SK-N-SH (cell line): ENCODE measurements around the gene PLEKHG5. TPM values are rescaled to one million over a fixed set of nuclear protein-coding genes. Genes with fewer than 3 reads are reported as not detected.

Source experiments
- CTCF ChIA-PET: fragments of 300-600, 350-600 bp; formaldehyde crosslinking; extraction: SDS; loops from one replicate; lab custom pipeline; 2021; lab: Yijun Ruan, JAX
- POLR2A ChIA-PET: fragments of 350-600 bp; sonication (Branson Sonifier 250); formaldehyde crosslinking; extraction: SDS; loops from one replicate; lab custom pipeline; 2020; ENCODE audit warnings: antibody characterized with exemption, inconsistent platforms; lab: Yijun Ruan, JAX
- DNase-seq: peaks from one replicate; pipeline ENCODE4 v3.0.0; 2012
- H2AFZ ChIP-seq: fragments of 200-600 bp; sonication (generic); 2 replicates; pipeline ENCODE4 v1.8.1; 2016; ENCODE audit warnings: antibody characterized with exemption, mild to moderate bottlenecking, low read depth
- H3F3A ChIP-seq: fragments of 200-600 bp; sonication (generic); replicated peaks from 2 replicates; pipeline ENCODE3; 2016; ENCODE audit warnings: antibody characterized with exemption, mild to moderate bottlenecking; ENCODE audit not compliant: insufficient read depth
- H3K27ac ChIP-seq, 2 experiments: fragments of 200-500 bp in 1 of 2; fragments of 200-600 bp in 1 of 2; sonication (Bioruptor generic) in 1 of 2; sonication (generic), shearing (Covaris generic) in 1 of 2; 2 replicates each; pipeline versions ENCODE4 v1.5.1 to v1.6.1; 2014 to 2016; ENCODE audit warnings: low read depth in 2 of 2, inconsistent platforms in 1 of 2, low read length in 1 of 2, mild to moderate bottlenecking in 1 of 2, mixed read lengths in 1 of 2
- H3K27me3 ChIP-seq: fragments of 200-600 bp; sonication (generic), shearing (Covaris generic); 2 replicates; pipeline ENCODE4 v1.6.1; 2016; ENCODE audit warnings: mixed run types; ENCODE audit not compliant: insufficient read depth
- H3K36me3 ChIP-seq, 2 experiments: fragments of 200-500 bp in 1 of 2; fragments of 200-600 bp in 1 of 2; sonication (Bioruptor generic) in 1 of 2; sonication (generic) in 1 of 2; replicated peaks in 1 of 2; 2 replicates each; pipeline versions ENCODE3 to v1.5.1; 2014 to 2016; ENCODE audit warnings: low read length in 1 of 2, mild to moderate bottlenecking in 1 of 2; ENCODE audit not compliant: insufficient read depth in 2 of 2, control insufficient read depth in 1 of 2
- H3K4me1 ChIP-seq, 2 experiments: fragments of 200-500 bp in 1 of 2; fragments of 200-600 bp in 1 of 2; sonication (Bioruptor generic) in 1 of 2; sonication (generic), shearing (Covaris generic) in 1 of 2; 2 replicates each; pipeline versions ENCODE4 v1.5.1 to v1.6.1; 2014 to 2016; ENCODE audit warnings: low read depth in 1 of 2, low read length in 1 of 2, mixed run types in 1 of 2; ENCODE audit not compliant: insufficient read depth in 2 of 2, control insufficient read depth in 1 of 2
- H3K4me2 ChIP-seq: fragments of 200-600 bp; sonication (generic), shearing (Covaris generic); 2 replicates; pipeline ENCODE4 v1.6.1; 2017; ENCODE audit warnings: mixed run types
- H3K4me3 ChIP-seq, 2 experiments: fragments of 200-500 bp in 1 of 2; fragments of 200-600 bp in 1 of 2; sonication (Bioruptor generic) in 1 of 2; sonication (generic), shearing (Covaris generic) in 1 of 2; 2 replicates each; pipeline versions ENCODE4 v1.5.1 to v1.8.1; 2014 to 2016; ENCODE audit warnings: low read depth in 2 of 2, inconsistent platforms in 1 of 2, low read length in 1 of 2, mild to moderate bottlenecking in 1 of 2, mixed read lengths in 1 of 2, moderate library complexity in 1 of 2
- H3K79me2 ChIP-seq: fragments of 200-600 bp; sonication (generic); 2 replicates; pipeline ENCODE4 v1.8.1; 2017; ENCODE audit warnings: mild to moderate bottlenecking; ENCODE audit not compliant: insufficient read depth
- H3K9ac ChIP-seq: fragments of 200-600 bp; sonication (generic); 2 replicates; pipeline ENCODE4 v1.6.1; 2017; ENCODE audit warnings: mixed run types
- H3K9me2 ChIP-seq: fragments of 200-600 bp; sonication (generic); 2 replicates; pipeline ENCODE4 v1.6.1; 2017; ENCODE audit warnings: mixed run types
- H3K9me3 ChIP-seq: fragments of 200-600 bp; sonication (generic); 2 replicates; pipeline ENCODE4 v1.6.1; 2017; ENCODE audit warnings: mixed run types, mild to moderate bottlenecking, moderate library complexity
- H4K20me1 ChIP-seq: fragments of 200-600 bp; sonication (generic); 2 replicates; pipeline ENCODE4 v1.6.1; 2017; ENCODE audit warnings: mild to moderate bottlenecking, mixed run types; ENCODE audit not compliant: insufficient read depth
- CHD2 ChIP-seq: fragments of 150-350 bp; IDR thresholded peaks from 2 replicates; pipeline ENCODE4 v1.6.1; 2018; ENCODE audit warnings: low read length; ENCODE audit not compliant: partially characterized antibody
- EP300 ChIP-seq, 2 experiments: IDR thresholded peaks; 2 replicates each; pipeline versions ENCODE4 v1.4.0 to v1.6.1; 2012; ENCODE audit warnings: borderline replicate concordance in 1 of 2, low read depth in 1 of 2, low read length in 1 of 2
- MXI1 ChIP-seq: IDR thresholded peaks from 2 replicates; pipeline ENCODE4 v1.6.1; 2012; ENCODE audit warnings: mild to moderate bottlenecking, low read depth, low read length, improper control_type of control experiment
- NRF1 ChIP-seq: IDR thresholded peaks from 2 replicates; pipeline ENCODE4 v1.6.1; 2012; ENCODE audit warnings: low read depth, mild to moderate bottlenecking, low read length
- POLR2AphosphoS5 ChIP-seq: IDR thresholded peaks from 2 replicates; pipeline ENCODE4 v1.6.1; 2012; ENCODE audit warnings: low read depth, low read length
- WGBS: methylation state at CpG from one replicate; pipeline ENCODE4 v1.1.6; 2017; ENCODE audit warnings: low lambda C conversion rate; 5-methylcytosine and 5-hydroxymethylcytosine counted together
- polyA plus RNA-seq, 3 experiments: library from polyadenylated mRNA; depleted of rRNA; stranded (reverse); fragments of >200 nt; gene quantifications; 2 replicates each; pipeline ENCODE4 v1.2.3, GENCODE V29; 2012
- TF ChIP-seq, protein P1 (sequence below): fragments of 150-350 bp; IDR thresholded peaks from 2 replicates; pipeline ENCODE4 v1.6.1; 2017; ENCODE audit warnings: antibody characterized with exemption, low read length, low read depth, borderline replicate concordance
- TF ChIP-seq, protein P2 (sequence below): IDR thresholded peaks from 2 replicates; pipeline ENCODE4; 2012

The PLEKHG5 gene
- polyA plus RNA-seq, 1 of the 3 experiments (the other 2 are of a cell fraction): 14.9 TPM

DNA sequence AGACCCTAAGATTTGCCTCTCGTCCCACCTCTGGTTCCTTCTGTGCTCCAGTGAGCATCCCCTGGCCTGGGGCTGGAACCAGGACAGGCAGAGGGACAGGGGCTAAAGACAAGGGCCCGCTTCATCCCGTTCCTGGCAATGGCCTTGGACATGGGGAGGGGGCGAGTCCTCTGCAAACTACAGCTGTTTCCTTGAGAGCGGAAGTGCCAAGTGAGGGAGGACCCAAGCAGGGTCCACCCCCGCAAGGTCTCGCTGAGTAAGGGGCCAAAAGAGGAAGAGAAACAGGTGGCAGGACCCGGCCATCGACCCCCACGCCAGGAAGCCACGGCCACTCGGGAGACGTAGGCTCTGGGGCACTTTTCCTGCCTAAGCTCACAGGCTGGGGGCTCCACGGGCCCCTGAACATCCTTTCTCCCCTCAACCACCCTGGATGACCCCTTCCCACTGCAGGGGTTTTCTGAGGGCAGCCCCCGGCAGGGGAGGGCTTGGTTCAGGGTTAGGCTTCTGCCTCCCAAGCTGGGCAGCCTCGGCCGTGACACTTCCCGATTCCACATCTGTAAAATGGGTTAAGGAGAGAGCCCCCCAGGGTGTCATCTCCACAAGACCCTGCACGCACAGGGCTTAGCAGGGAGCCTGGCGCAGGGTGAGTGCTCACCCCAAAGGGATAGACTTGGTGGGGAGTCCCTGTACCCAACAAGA is 17.9 kb upstream of the PLEKHG5 start:
- no peaks in the 10 kb centered on the region for H3K79me2 ChIP-seq
- no peak overlapping the region for H3K4me3 ChIP-seq
- H3K27me3 ChIP-seq: no peaks in the 10 kb centered on the region
- H2AFZ ChIP-seq: no peak overlapping the region
- peak; percentile 23 for DNase-seq
- CTCF ChIA-PET: interaction anchor here (0.5 to 17.4 kb wide), 5 partner anchors 14 to 72 kb away, joined by 3 to 211 read pairs (median 3); partner anchors contain the start of gene PLEKHG5
- H3K4me1 ChIP-seq: peaks cover 0 to 92% of the 10 kb centered on the region in 2 experiments; a peak in 2 of 4 replicates
- no peak overlapping the region for H3K4me2 ChIP-seq
- no peaks in the 10 kb centered on the region for H3K36me3 ChIP-seq
- H3K9me3 ChIP-seq: no peaks in the 10 kb centered on the region
- H3K9ac ChIP-seq: no peak overlapping the region
- H3K9me2 ChIP-seq: no peaks in the 10 kb centered on the region
- 74% methylated on average over 4 of the region's 20 CpGs for WGBS
- POLR2A ChIA-PET: interaction anchor here (1.0 to 1.2 kb wide), 3 partner anchors 8 to 10 kb away, joined by 3 to 5 read pairs (median 4); no protein-coding TSS in a partner anchor
- TF ChIP-seq POLR2AphosphoS5 (no peak), MXI1 (no peak)
- TF ChIP-seq, protein P1, sequence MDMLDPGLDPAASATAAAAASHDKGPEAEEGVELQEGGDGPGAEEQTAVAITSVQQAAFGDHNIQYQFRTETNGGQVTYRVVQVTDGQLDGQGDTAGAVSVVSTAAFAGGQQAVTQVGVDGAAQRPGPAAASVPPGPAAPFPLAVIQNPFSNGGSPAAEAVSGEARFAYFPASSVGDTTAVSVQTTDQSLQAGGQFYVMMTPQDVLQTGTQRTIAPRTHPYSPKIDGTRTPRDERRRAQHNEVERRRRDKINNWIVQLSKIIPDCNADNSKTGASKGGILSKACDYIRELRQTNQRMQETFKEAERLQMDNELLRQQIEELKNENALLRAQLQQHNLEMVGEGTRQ: no peak
- peak overlapping the region in 1 of 2 experiments; percentile 93; a peak in 2 of 4 replicates for H3K27ac ChIP-seq
- H4K20me1 ChIP-seq: no peaks in the 10 kb centered on the region
- no peaks in the 10 kb centered on the region for H3F3A ChIP-seq

DNA sequence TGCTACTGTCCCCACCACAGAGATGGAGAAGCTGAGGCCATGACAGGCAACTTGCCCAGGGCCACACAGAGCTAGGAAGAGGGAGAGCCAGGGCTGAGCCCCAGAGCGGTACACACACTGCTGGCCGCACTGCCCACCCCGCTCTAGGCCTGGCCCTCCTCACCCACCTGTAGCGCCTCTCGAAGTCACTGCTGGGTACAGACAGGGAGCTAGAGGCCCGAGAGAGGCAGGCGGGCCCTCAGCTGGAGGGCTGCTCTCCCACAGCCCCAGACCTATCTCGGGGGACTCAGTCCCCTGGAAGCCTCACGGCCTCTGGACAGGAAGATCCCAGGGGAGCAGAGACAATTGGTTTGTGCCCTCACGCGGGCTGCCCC is 17.3 kb upstream of the PLEKHG5 start:
- Histone ChIP-seq H2AFZ (no peak overlapping the region), H3K79me2 (no peaks in the 10 kb centered on the region), H3K4me1 (peaks cover 0 to 96% of the 10 kb centered on the region in 2 experiments; a peak in 2 of 4 replicates), H3K4me2 (no peak overlapping the region), H3K27ac (peak overlapping the region in 1 of 2 experiments; percentile 93; a peak in 2 of 4 replicates), H4K20me1 (no peaks in the 10 kb centered on the region), H3K36me3 (no peaks in the 10 kb centered on the region), H3K4me3 (no peak overlapping the region), H3F3A (no peaks in the 10 kb centered on the region), H3K9ac (no peak overlapping the region), H3K9me2 (no peaks in the 10 kb centered on the region), H3K27me3 (no peaks in the 10 kb centered on the region), H3K9me3 (no peaks in the 10 kb centered on the region)
- ChIA-PET CTCF (interaction anchor here (1.0 to 17.4 kb wide), 4 partner anchors 15 to 25 kb away, joined by 3 to 211 read pairs (median 4); partner anchors contain the start of gene PLEKHG5), POLR2A (interaction anchor here (1.0 to 1.2 kb wide), 3 partner anchors 8 to 10 kb away, joined by 3 to 5 read pairs (median 4); no protein-coding TSS in a partner anchor)
- no peak for TF ChIP-seq CHD2
- TF ChIP-seq, protein P2, sequence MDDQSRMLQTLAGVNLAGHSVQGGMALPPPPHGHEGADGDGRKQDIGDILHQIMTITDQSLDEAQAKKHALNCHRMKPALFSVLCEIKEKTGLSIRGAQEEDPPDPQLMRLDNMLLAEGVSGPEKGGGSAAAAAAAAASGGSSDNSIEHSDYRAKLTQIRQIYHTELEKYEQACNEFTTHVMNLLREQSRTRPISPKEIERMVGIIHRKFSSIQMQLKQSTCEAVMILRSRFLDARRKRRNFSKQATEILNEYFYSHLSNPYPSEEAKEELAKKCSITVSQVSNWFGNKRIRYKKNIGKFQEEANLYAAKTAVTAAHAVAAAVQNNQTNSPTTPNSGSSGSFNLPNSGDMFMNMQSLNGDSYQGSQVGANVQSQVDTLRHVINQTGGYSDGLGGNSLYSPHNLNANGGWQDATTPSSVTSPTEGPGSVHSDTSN: no peak
- no peak for TF ChIP-seq EP300 (IDR thresholded peaks at IDR 0.05; ENCODE audit: borderline replicate concordance in 1 of 2, low read depth in 1 of 2, low read length in 1 of 2)
- no peak for TF ChIP-seq NRF1
- DNase-seq: peak; percentile 17
- WGBS: no CpG with 5 or more reads among the region's 11 CpGs
